GM12875 (cell line): Measurements from ENCODE around the gene GUCY2D.

Experiments
- H3K4me3 ChIP-seq: one replicate; pipeline ENCODE4 v1.5.1; 2011; ENCODE audit warnings: low read depth, low read length, control low read depth
- TF ChIP-seq, protein P1 (sequence below): IDR thresholded peaks from 2 replicates; pipeline ENCODE4 v1.5.1; 2011; ENCODE audit warnings: low read depth, mild to moderate bottlenecking, control low read depth, inconsistent platforms, low read length, moderate library complexity, borderline replicate concordance; ENCODE audit not compliant: insufficient read depth

GUCY2D gene

DNA sequence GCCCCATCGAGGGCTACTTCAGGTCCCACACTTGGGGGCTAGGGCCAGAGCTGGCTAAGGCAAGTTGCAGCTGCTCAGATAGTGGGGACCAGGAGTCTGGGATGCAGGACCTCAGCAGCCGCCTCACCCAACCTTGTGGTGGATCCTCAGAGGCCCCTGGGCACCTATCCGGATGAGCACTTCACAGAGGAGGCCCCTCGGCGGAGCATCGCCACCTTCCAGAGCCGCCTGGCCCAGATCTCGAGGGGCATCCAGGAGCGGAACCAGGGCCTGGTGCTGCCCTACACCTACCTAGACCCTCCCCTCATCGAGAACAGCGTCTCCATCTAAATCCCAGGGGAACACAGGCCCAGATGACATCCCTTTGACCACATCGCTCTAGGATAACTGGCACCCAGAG lies 45.8 kb downstream of the GUCY2D start:
- TF ChIP-seq, protein P1, sequence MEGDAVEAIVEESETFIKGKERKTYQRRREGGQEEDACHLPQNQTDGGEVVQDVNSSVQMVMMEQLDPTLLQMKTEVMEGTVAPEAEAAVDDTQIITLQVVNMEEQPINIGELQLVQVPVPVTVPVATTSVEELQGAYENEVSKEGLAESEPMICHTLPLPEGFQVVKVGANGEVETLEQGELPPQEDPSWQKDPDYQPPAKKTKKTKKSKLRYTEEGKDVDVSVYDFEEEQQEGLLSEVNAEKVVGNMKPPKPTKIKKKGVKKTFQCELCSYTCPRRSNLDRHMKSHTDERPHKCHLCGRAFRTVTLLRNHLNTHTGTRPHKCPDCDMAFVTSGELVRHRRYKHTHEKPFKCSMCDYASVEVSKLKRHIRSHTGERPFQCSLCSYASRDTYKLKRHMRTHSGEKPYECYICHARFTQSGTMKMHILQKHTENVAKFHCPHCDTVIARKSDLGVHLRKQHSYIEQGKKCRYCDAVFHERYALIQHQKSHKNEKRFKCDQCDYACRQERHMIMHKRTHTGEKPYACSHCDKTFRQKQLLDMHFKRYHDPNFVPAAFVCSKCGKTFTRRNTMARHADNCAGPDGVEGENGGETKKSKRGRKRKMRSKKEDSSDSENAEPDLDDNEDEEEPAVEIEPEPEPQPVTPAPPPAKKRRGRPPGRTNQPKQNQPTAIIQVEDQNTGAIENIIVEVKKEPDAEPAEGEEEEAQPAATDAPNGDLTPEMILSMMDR: no peak
- no peak overlapping the region for H3K4me3 ChIP-seq

DNA sequence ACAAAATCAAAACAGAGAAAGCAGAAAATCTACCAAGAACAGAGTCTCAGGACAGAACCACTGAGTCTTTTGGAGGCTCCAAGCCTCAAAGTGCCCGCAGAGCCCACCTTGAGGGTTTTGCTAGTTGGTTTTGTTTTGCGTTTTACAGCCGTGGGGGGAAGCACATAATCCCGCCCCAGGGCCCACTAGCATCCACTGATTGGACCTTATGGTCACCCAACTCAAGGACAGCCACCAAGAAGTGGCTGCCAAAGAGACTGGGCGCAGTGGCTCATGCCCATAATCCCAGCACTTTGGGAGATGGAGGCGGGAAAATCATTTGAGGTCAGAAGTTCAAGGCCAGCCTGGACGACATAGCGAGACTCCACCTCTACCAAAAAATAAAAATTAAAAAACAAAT lies 46.3 kb downstream of the GUCY2D start:
- no peak overlapping the region for H3K4me3 ChIP-seq
- TF ChIP-seq, protein P1: no peak

DNA sequence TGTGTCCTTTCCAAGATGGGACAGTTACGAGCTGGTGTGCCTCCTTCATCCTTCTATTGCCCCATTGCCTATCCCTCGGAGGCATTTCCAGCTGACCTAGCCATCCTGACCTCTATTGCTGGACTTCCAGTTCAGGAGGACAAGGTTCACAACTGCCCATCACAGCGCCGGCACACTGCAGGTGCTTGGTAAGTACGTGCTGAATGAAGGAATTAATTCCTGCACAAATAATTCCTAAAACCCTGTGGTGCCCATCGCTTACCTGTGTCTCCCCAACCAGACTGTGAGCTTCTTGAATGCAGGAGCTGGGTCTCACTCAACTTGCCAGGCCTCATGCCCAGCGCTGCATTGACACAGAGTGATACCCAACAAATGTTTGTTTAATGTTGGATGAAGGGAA lies 49.4 kb downstream of the GUCY2D start:
- TF ChIP-seq, protein P1: no peak
- no peak overlapping the region for H3K4me3 ChIP-seq

DNA sequence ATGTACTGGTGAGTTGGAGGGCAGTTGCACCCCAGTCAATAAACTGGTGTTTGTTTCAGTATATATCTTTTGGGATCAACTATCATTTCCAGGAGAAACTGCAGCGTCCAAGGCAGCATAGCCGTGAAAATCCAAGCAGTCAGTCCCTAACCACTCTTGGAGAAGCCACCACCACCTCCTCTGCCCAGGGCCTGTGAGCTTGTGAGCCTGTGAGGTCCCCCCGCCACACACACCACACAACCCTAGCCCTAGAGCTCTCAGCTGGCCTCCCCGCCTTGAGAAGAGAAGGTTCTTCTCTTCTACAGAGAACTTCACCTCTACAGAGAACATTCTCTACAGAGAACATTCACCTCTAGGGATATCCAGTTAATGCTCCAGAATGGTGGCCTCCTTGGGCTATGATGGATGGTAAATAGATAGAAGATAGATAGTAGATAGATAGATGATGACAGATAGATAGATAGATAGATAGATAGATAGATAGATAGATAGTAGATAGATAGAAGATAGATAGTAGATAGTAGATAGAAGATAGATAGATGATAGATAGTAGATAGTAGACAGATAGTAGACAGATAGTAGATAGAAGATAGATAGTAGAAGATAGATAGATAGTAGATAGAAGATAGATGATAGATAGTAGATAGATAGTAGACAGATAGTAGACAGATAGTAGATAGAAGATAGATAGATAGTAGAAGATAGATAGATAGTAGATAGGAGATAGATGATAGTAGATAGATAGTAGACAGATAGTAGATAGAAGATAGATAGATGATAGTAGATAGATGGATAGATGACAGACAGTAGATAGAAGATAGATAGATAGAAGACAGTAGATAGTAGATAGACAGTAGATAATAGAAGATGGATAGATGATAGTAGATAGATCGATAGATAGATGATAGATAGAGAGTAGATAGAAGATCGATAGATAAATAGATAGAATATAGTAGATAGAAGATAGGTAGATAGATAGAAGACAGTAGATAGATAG lies 50.1 kb downstream of the GUCY2D start:
- H3K4me3 ChIP-seq: no peak overlapping the region
- TF ChIP-seq, protein P1: no peak

DNA sequence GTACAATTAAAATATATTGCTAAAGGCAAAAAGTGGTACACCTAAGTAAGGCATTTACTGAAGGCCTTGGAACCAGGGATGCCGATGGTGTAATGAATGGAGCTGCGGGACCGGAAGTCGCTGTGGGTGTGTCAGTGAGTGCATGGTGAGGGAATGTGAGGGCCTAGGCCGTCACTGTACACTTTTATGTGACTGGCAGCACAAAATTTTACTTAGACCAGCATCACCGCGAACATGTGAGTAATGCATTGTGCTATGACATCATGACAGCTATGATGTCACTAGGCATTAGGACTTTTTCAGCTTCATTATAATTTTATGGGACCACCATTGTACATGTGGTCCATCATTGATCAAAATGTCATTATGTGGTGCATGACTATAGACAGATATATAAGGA lies 51.2 kb downstream of the GUCY2D start:
- no peak overlapping the region for H3K4me3 ChIP-seq
- TF ChIP-seq, protein P1: no peak

DNA sequence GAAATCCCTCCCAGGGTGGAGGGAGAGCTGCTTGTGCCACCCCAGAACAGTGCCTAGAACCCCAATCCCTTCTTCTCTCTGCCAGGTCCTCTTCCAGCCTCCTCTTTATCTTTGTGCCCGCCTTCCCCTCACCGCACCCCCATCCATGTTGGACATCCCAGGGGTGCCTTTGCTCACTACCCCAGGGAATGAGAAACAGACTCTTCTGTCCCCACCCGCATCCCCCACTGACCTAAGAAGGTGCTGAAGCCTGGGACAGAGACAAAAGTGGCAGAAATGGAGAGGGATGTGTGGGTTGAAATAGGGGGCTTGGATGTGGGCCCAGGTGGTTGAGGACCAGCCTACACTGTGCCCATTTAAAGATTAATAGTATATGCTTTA lies 53.4 kb downstream of the GUCY2D start:
- no peak overlapping the region for H3K4me3 ChIP-seq
- TF ChIP-seq, protein P1: no peak
